K562 (cell line): ENCODE data around the gene DTHD1. TPM values are rescaled to one million over a fixed set of nuclear protein-coding genes. Genes with fewer than 3 reads are reported as not detected.

Experiments
- ATAC-seq: fragments of 200-7000 bp; cut with Tn5 transposase; 3 replicates; pipeline ENCODE4 v1.9.1; 2020; ENCODE audit warnings: moderate library complexity
- BruUV-seq: library from RNA; stranded (reverse); fragments of 400-500 nt; replicated peaks from 2 replicates; lab custom pipeline; 2021; lab: Mats Ljungman, UMichigan
- CTCF ChIA-PET: fragments of 300-600 bp; formaldehyde crosslinking; extraction: SDS; loops from one replicate; lab custom pipeline; 2021; ENCODE audit warnings: low intra/inter-chr PET ratio; lab: Yijun Ruan, JAX
- POLR2A ChIA-PET: fragments of 300-600, 350-650 bp; sonication (Branson Sonifier 250); formaldehyde crosslinking; extraction: SDS; loops from one replicate; lab custom pipeline; 2021; ENCODE audit warnings: antibody characterized with exemption, inconsistent platforms; lab: Yijun Ruan, JAX
- DNase-seq, 4 experiments: peaks; one replicate each; pipeline versions ENCODE4 v3.0.0 to v3.0.0-alpha.2; 2011 to 2018; ENCODE audit warnings: low spot score in 3 of 4, mixed read lengths in 3 of 4; ENCODE audit errors: extremely low read depth in 1 of 4
- FAIRE-seq: peaks from 2 replicates; lab custom pipeline; 2011; peaks lifted over from hg19 to GRCh38; lab: Jason Lieb, UNC
- H2AFZ ChIP-seq: 2 replicates; pipeline ENCODE4 v1.6.0; 2011; ENCODE audit warnings: low read depth, low read length, control low read depth, inconsistent platforms
- H3K27ac ChIP-seq: fragments of 200-600 bp; 3 replicates; pipeline ENCODE4 v1.8.0; 2011; ENCODE audit warnings: low read depth, mild to moderate bottlenecking, control low read depth, inconsistent platforms, low read length, moderate library complexity, mixed read lengths; ENCODE audit errors: extremely low read depth
- H3K27me3 ChIP-seq, 2 experiments: fragments of 300-600 bp in 1 of 2; 2 replicates in 1 of 2; 3 replicates in 1 of 2; pipeline versions ENCODE4 v1.6.0 to v1.8.0; 2011; ENCODE audit warnings: inconsistent platforms in 2 of 2, low read length in 2 of 2, mild to moderate bottlenecking in 1 of 2, mixed read lengths in 1 of 2, moderate library complexity in 1 of 2; ENCODE audit not compliant: control insufficient read depth in 2 of 2, insufficient read depth in 2 of 2
- H3K36me3 ChIP-seq: fragments of 300-600 bp; 3 replicates; pipeline ENCODE4 v1.8.0; 2011; ENCODE audit warnings: mild to moderate bottlenecking, low read length, inconsistent platforms; ENCODE audit not compliant: control insufficient read depth, insufficient read depth
- H3K4me1 ChIP-seq, 2 experiments: fragments of 200-600 bp in 1 of 2; replicated peaks in 1 of 2; 2 replicates in 1 of 2; 3 replicates in 1 of 2; pipeline versions ENCODE4 v1.5.1 to v1.8.0; 2011; ENCODE audit warnings: inconsistent platforms in 2 of 2, low read length in 2 of 2, mild to moderate bottlenecking in 1 of 2, mixed read lengths in 1 of 2, moderate library complexity in 1 of 2; ENCODE audit not compliant: control insufficient read depth in 2 of 2, insufficient read depth in 2 of 2
- H3K4me2 ChIP-seq: 2 replicates; pipeline ENCODE4 v1.6.1; 2011; ENCODE audit warnings: low read length, control low read depth, inconsistent platforms, mixed read lengths; ENCODE audit not compliant: insufficient read depth
- H3K4me3 ChIP-seq: fragments of 200-600 bp; sonication (generic), shearing (Covaris generic); 2 replicates; pipeline ENCODE4 v1.5.1; 2016; ENCODE audit warnings: control low read depth, inconsistent platforms
- H3K79me2 ChIP-seq: fragments of 200-600 bp; 3 replicates; pipeline ENCODE4 v1.8.0; 2011; ENCODE audit warnings: low read length, inconsistent platforms; ENCODE audit not compliant: control insufficient read depth, insufficient read depth
- H3K9ac ChIP-seq, 2 experiments: 2 replicates each; pipeline versions ENCODE4 v1.6.0 to v1.6.1; 2011; ENCODE audit warnings: low read depth in 2 of 2, low read length in 2 of 2, control low read depth in 1 of 2, inconsistent platforms in 1 of 2, mild to moderate bottlenecking in 1 of 2, mixed read lengths in 1 of 2; ENCODE audit not compliant: insufficient read depth in 1 of 2
- H3K9me1 ChIP-seq: one replicate; pipeline ENCODE4 v1.6.0; 2011; ENCODE audit warnings: inconsistent platforms, mild to moderate bottlenecking, low read length, moderate library complexity; ENCODE audit not compliant: control insufficient read depth, insufficient read depth
- H3K9me3 ChIP-seq: replicated peaks from 2 replicates; pipeline ENCODE4 v1.5.1; 2011; ENCODE audit warnings: low read depth, low read length, inconsistent platforms; ENCODE audit not compliant: control insufficient read depth, insufficient read depth
- H4K20me1 ChIP-seq: replicated peaks from 2 replicates; pipeline ENCODE4 v1.6.1; 2011; ENCODE audit warnings: low read length, inconsistent platforms, mixed read lengths; ENCODE audit not compliant: control insufficient read depth, insufficient read depth
- CBX1 ChIP-seq: sonication (generic); IDR thresholded peaks from 2 replicates; pipeline ENCODE4 v1.6.1; 2016; ENCODE audit warnings: antibody characterized with exemption, low read depth, mild to moderate bottlenecking
- DMBX1 ChIP-seq: fragments of 250-450 bp; sonication (Bioruptor Pico); IDR thresholded peaks from 2 replicates; pipeline ENCODE4 v1.8.0; 2022; ENCODE audit warnings: inconsistent platforms, mild to moderate bottlenecking, moderate library complexity, borderline replicate concordance
- GATAD2A ChIP-seq: fragments of 450-650 bp; IDR thresholded peaks from 2 replicates; pipeline ENCODE4 v1.6.1; 2017
- JUN ChIP-seq, 2 experiments: sonication (generic) in 1 of 2; formaldehyde crosslinking in 1 of 2; IDR thresholded peaks; 2 replicates each; pipeline versions ENCODE4 v1.6.1 to v1.8.0; 2012 to 2022; ENCODE audit warnings: borderline replicate concordance in 2 of 2, mild to moderate bottlenecking in 2 of 2, improper control_type of control experiment in 1 of 2, low read depth in 1 of 2, low read length in 1 of 2, missing genetic modification reagents in 1 of 2
- KLF10 ChIP-seq: fragments of 250-450 bp; sonication (Bioruptor Pico); IDR thresholded peaks from 2 replicates; pipeline ENCODE4 v1.6.1; 2021; ENCODE audit warnings: matching md5 sums
- MXD1 ChIP-seq: fragments of 250-450 bp; sonication (Bioruptor Pico); IDR thresholded peaks from 2 replicates; pipeline ENCODE4 v1.8.0; 2021; ENCODE audit warnings: borderline replicate concordance, mild to moderate bottlenecking, moderate library complexity; ENCODE audit not compliant: poor library complexity, severe bottlenecking
- NFIX ChIP-seq: fragments of 250-450 bp; sonication (Bioruptor Pico); IDR thresholded peaks from 2 replicates; pipeline ENCODE4 v1.4.0; 2020; ENCODE audit warnings: low read depth, mild to moderate bottlenecking, moderate library complexity
- PHB ChIP-seq: fragments of 250-450 bp; sonication (Bioruptor Pico); IDR thresholded peaks from 2 replicates; pipeline ENCODE4 v1.5.0; 2021
- ZKSCAN1 ChIP-seq: fragments of 150-350 bp; IDR thresholded peaks from 2 replicates; pipeline ENCODE4 v1.6.1; 2016; ENCODE audit warnings: low read depth, low read length
- ZNF23 ChIP-seq: fragments of 250-450 bp; sonication (Bioruptor Pico); IDR thresholded peaks from 2 replicates; pipeline ENCODE4 v1.4.0; 2020; ENCODE audit warnings: mild to moderate bottlenecking
- ZNF311 ChIP-seq: fragments of 250-450 bp; sonication (Bioruptor Pico); IDR thresholded peaks from 2 replicates; pipeline ENCODE4 v1.4.0; 2020; ENCODE audit warnings: mild to moderate bottlenecking, moderate library complexity
- ZNF316 ChIP-seq: fragments of 450-650 bp; IDR thresholded peaks from 2 replicates; pipeline ENCODE4 v1.6.1; 2016
- WGBS: fragments of 100-300 bp; shearing (Covaris generic); methylation state at CpG from one replicate; pipeline ENCODE4 v1.1.6; 2016; ENCODE audit warnings: low coverage, mixed read lengths; ENCODE audit not compliant: insufficient coverage; ENCODE audit errors: missing lambda C conversion rate; 5-methylcytosine and 5-hydroxymethylcytosine counted together
- in situ Hi-C: fragments of 300-500 bp; cut with MboI; formaldehyde crosslinking; loops from 4 replicates; pipeline ENCODE4 v1.15.0; 2018; ENCODE audit warnings: inconsistent platforms, mixed read lengths
- intact Hi-C: fragments of 100-400 bp; cut with micrococcal nuclease; formaldehyde crosslinking; loops from 2 replicates; pipeline ENCODE4 v1.14.2; 2022
- polyA plus RNA-seq, 8 experiments: library from polyadenylated mRNA; depleted of rRNA in 4 of 8; stranded (reverse) in 5 of 8; unstranded in 3 of 8; fragments of >200 nt; fragmentation: Nextera tagmentation in 2 of 8; fragmentation: Illumina TruSeq in 1 of 8; extraction: Ambion mirVana in 2 of 8; extraction: Trizol in 1 of 8; gene quantifications; 2 replicates each; pipeline versions ENCODE4 v1.2.1 to v1.2.3, GENCODE V29; 2011 to 2014; ENCODE audit warnings: inconsistent platforms in 1 of 8, missing spikeins in 1 of 8
- total RNA-seq, 7 experiments: library from RNA; depleted of rRNA in 6 of 7; stranded (reverse); fragments of >200 nt in 6 of 7; fragmentation: Illumina TruSeq in 2 of 7; extraction: Trizol in 2 of 7; gene quantifications; 2 replicates each; pipeline versions ENCODE4 v1.2.1 to v1.2.3, GENCODE V29; 2011 to 2021; ENCODE audit warnings: low replicate concordance in 1 of 7
- TF ChIP-seq, protein P1 (sequence below): sonication (generic); formaldehyde crosslinking; IDR thresholded peaks from 2 replicates; pipeline ENCODE4 v1.8.0; 2022; ENCODE audit warnings: mild to moderate bottlenecking, missing genetic modification reagents

DTHD1 gene
- total and polyA plus RNA-seq, 9 of the 15 experiments (the other 6 are each of a cell fraction or from before 2014, with no cell fraction given): not detected

GRCh38 chr4:36360755-36361154, 79.3 kb downstream of the DTHD1 start:
- Histone ChIP-seq H3K27ac (no peak overlapping the region), H3K27me3 (no peaks in the 10 kb centered on the region), H3K9me3 (no peaks in the 10 kb centered on the region; the same call in 1 of the 2 replicates), H2AFZ (no peak overlapping the region), H3K79me2 (no peaks in the 10 kb centered on the region), H4K20me1 (no peaks in the 10 kb centered on the region), H3K4me3 (no peak overlapping the region), H3K4me1 (no peaks in the 10 kb centered on the region), H3K4me2 (no peak overlapping the region), H3K9me1 (no peaks in the 10 kb centered on the region), H3K9ac (no peak overlapping the region), H3K36me3 (no peaks in the 10 kb centered on the region)
- TF ChIP-seq DMBX1 (CRISPR knock-in tag): no peak
- no peak for TF ChIP-seq KLF10 (CRISPR knock-in tag)
- no peak for TF ChIP-seq ZNF316
- no peak for TF ChIP-seq PHB (CRISPR knock-in tag)
- no peak for TF ChIP-seq CBX1
- in situ Hi-C loops (loop anchor here (25.0 kb wide), 1 partner anchor 1027 kb away; no protein-coding TSS in a partner anchor), intact Hi-C loops (no loop called here)
- DNase-seq: no peak
- no TSS peak for BruUV-seq
- ChIA-PET CTCF (no interaction called here), POLR2A (no interaction called here)
- ATAC-seq: no peak
- FAIRE-seq: no peak

DNA sequence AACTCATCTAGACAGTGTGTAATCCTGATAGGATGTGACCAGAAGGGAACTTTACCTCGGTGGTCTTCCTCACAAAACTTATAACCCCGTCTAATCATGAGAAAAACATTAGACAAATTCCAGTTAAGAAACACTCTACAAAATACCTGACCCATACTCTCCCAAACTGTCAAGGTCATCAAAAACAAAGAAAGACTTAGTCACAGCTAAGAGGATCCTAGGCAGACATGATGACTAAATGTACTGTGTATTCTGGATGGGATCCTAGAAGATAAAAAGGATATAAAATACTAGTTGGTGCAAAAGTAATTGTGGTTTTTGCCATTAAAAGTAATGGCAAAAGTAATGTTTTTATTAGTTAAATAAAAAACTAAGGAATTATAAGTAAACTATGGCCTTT, 81.6 kb downstream of the DTHD1 start:
- intact Hi-C loops: no loop called here
- TF ChIP-seq, protein P1, sequence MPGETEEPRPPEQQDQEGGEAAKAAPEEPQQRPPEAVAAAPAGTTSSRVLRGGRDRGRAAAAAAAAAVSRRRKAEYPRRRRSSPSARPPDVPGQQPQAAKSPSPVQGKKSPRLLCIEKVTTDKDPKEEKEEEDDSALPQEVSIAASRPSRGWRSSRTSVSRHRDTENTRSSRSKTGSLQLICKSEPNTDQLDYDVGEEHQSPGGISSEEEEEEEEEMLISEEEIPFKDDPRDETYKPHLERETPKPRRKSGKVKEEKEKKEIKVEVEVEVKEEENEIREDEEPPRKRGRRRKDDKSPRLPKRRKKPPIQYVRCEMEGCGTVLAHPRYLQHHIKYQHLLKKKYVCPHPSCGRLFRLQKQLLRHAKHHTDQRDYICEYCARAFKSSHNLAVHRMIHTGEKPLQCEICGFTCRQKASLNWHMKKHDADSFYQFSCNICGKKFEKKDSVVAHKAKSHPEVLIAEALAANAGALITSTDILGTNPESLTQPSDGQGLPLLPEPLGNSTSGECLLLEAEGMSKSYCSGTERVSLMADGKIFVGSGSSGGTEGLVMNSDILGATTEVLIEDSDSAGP (CRISPR knock-in tag): no peak
- TF ChIP-seq ZNF23 (CRISPR knock-in tag): no peak
- TF ChIP-seq ZNF311 (CRISPR knock-in tag): no peak
- TF ChIP-seq NFIX: no peak
- no peak for TF ChIP-seq JUN (IDR thresholded peaks at IDR 0.05; ENCODE audit: borderline replicate concordance, low read depth, low read length)
- no peak for TF ChIP-seq JUN (CRISPR knock-in tag; IDR thresholded peaks at IDR 0.05; ENCODE audit: borderline replicate concordance)
- no peak for TF ChIP-seq MXD1 (CRISPR knock-in tag)
- TF ChIP-seq GATAD2A: no peak
- no peak for TF ChIP-seq ZKSCAN1

More for the DNA sequence above, 81.6 kb downstream of the DTHD1 start:
- no peak overlapping the region for H3K9ac ChIP-seq
- WGBS: 8% methylated on average over 2 of the region's 2 CpGs
- no peaks in the 10 kb centered on the region for H3K36me3 ChIP-seq
- no peaks in the 10 kb centered on the region for H3K9me1 ChIP-seq
- no peak for FAIRE-seq
- CTCF ChIA-PET: interaction anchor here (0.6 kb wide), 1 partner anchor 1028 kb away, joined by 3 read pairs; no protein-coding TSS in a partner anchor
- H3K4me1 ChIP-seq: no peaks in the 10 kb centered on the region
- no peak overlapping the region for H3K27ac ChIP-seq
- no peak overlapping the region for H3K4me2 ChIP-seq
- POLR2A ChIA-PET: no interaction called here
- H2AFZ ChIP-seq: no peak overlapping the region
- ATAC-seq: no peak
- DNase-seq: no peak
- no peaks in the 10 kb centered on the region for H3K9me3 ChIP-seq
- in situ Hi-C loops: loop anchor here (25.0 kb wide), 1 partner anchor 1024 kb away; no protein-coding TSS in a partner anchor
- no peaks in the 10 kb centered on the region for H3K79me2 ChIP-seq
- BruUV-seq: no TSS peak
- H4K20me1 ChIP-seq: no peaks in the 10 kb centered on the region
- H3K4me3 ChIP-seq: no peak overlapping the region
- no peaks in the 10 kb centered on the region for H3K27me3 ChIP-seq
